Glutamatergic neuron (in vitro differentiated cells): ENCODE results near the gene PALD1. TPM values are rescaled to one million over a fixed set of nuclear protein-coding genes. Genes with fewer than 3 reads are reported as not detected.

Experiments used
- DNase-seq: peaks from one replicate; pipeline ENCODE4 v3.0.0; 2022
- H3K27ac Mint-ChIP-seq: one replicate; pipeline ENCODE4 v1.8.0; 2020; ENCODE audit warnings: mild to moderate bottlenecking, mixed read lengths, inconsistent platforms; ENCODE audit not compliant: unreplicated experiment
- H3K27me3 Mint-ChIP-seq: one replicate; pipeline ENCODE4 v1.8.0; 2020; ENCODE audit warnings: mild to moderate bottlenecking, moderate library complexity, mixed read lengths, inconsistent platforms; ENCODE audit not compliant: unreplicated experiment
- H3K36me3 Mint-ChIP-seq: one replicate; pipeline ENCODE4 v1.8.0; 2020; ENCODE audit warnings: mild to moderate bottlenecking, mixed read lengths, inconsistent platforms; ENCODE audit not compliant: unreplicated experiment
- H3K4me1 Mint-ChIP-seq: one replicate; pipeline ENCODE4 v1.8.0; 2020; ENCODE audit warnings: mild to moderate bottlenecking, low read depth, mixed read lengths, inconsistent platforms; ENCODE audit not compliant: unreplicated experiment
- H3K4me3 Mint-ChIP-seq: one replicate; pipeline ENCODE4 v1.8.0; 2020; ENCODE audit warnings: mild to moderate bottlenecking, mixed read lengths, inconsistent platforms; ENCODE audit not compliant: unreplicated experiment
- H3K9me3 Mint-ChIP-seq: one replicate; pipeline ENCODE4 v1.8.0; 2020; ENCODE audit warnings: mild to moderate bottlenecking, moderate library complexity, mixed read lengths, inconsistent platforms; ENCODE audit not compliant: unreplicated experiment
- CTCF ChIP-seq: fragments of 200-600 bp; sonication (generic); IDR thresholded peaks from one replicate; pipeline ENCODE4 v1.5.0; 2021; ENCODE audit not compliant: partially characterized antibody, unreplicated experiment
- total RNA-seq: library from RNA; stranded (reverse); fragmentation: NEBNext Ultra II Directional; extraction: Animal tissue kit (Norgen Biotek cat#: 25700); gene quantifications from one replicate; pipeline ENCODE4 v1.2.1, GENCODE V29; 2021; ENCODE audit not compliant: unreplicated experiment

PALD1 gene
- total RNA-seq, 1 donor from 2014 or later: 15.5 TPM

- no peaks in the 10 kb centered on the region for H3K36me3 Mint-ChIP-seq
- peaks cover 12% of the 10 kb centered on the region for H3K4me1 Mint-ChIP-seq
- H3K27me3 Mint-ChIP-seq: peaks cover 16% of the 10 kb centered on the region
- TF ChIP-seq CTCF: no peak
- DNase-seq: no peak
- no peak overlapping the region for H3K4me3 Mint-ChIP-seq
- peaks cover 3% of the 10 kb centered on the region for H3K9me3 Mint-ChIP-seq
- H3K27ac Mint-ChIP-seq: peak overlapping the region; percentile 5
Observed at GRCh38 chr10:70474780-70475179, 3.8 kb upstream of the PALD1 start.

GRCh38 chr10:70475661-70476060 is 2.9 kb upstream of the PALD1 start:
- peaks cover 14% of the 10 kb centered on the region for H3K4me1 Mint-ChIP-seq
- H3K4me3 Mint-ChIP-seq: no peak overlapping the region

GRCh38 chr10:70476249-70477035 is 2.1 kb upstream of the PALD1 start:
- DNase-seq: no peak
- Mint-ChIP-seq H3K4me1 (peaks cover 15% of the 10 kb centered on the region), H3K4me3 (peak overlapping the region; percentile 78), H3K36me3 (no peaks in the 10 kb centered on the region), H3K9me3 (peaks cover 5% of the 10 kb centered on the region), H3K27me3 (peaks cover 16% of the 10 kb centered on the region), H3K27ac (no peak overlapping the region)
- TF ChIP-seq CTCF: no peak

More at GRCh38 chr10:70475661-70476060, 2.9 kb upstream of the PALD1 start:
- no peak overlapping the region for H3K27ac Mint-ChIP-seq
- no peaks in the 10 kb centered on the region for H3K36me3 Mint-ChIP-seq
- no peak for TF ChIP-seq CTCF
- peaks cover 3% of the 10 kb centered on the region for H3K9me3 Mint-ChIP-seq
- peaks cover 16% of the 10 kb centered on the region for H3K27me3 Mint-ChIP-seq
- DNase-seq: no peak

- Mint-ChIP-seq H3K9me3 (peaks cover 5% of the 10 kb centered on the region), H3K27me3 (peaks cover 16% of the 10 kb centered on the region), H3K4me3 (peak overlapping the region; percentile 81), H3K36me3 (no peaks in the 10 kb centered on the region), H3K4me1 (peaks cover 25% of the 10 kb centered on the region), H3K27ac (peak overlapping the region; percentile 48)
- no peak for TF ChIP-seq CTCF
- no peak for DNase-seq
Observed at GRCh38 chr10:70477661-70478162, 855 bp upstream of the PALD1 start.

- TF ChIP-seq CTCF: no peak
- peaks cover 5% of the 10 kb centered on the region for H3K9me3 Mint-ChIP-seq
- peaks cover 13% of the 10 kb centered on the region for H3K27me3 Mint-ChIP-seq
- peaks cover 31% of the 10 kb centered on the region for H3K4me1 Mint-ChIP-seq
- no peaks in the 10 kb centered on the region for H3K36me3 Mint-ChIP-seq
- no peak for DNase-seq
- H3K27ac Mint-ChIP-seq: no peak overlapping the region
- peak overlapping the region; percentile 80 for H3K4me3 Mint-ChIP-seq
Observed at GRCh38 chr10:70479165-70479581, 606 bp downstream of the PALD1 start.
